Activated naive CD8-positive, alpha-beta T cell treated with anti-CD3 and anti-CD28 coated beads, Interleukin-2, amount 10 ng/mL, durations not matched to agents 7 days and 5 days (primary cell): ENCODE results near the gene ZNF785. TPM values are rescaled to one million over a fixed set of nuclear protein-coding genes. Genes with fewer than 3 reads are reported as not detected.

Experiments
- ATAC-seq: fragments of 150-1000 bp; cut with Tn5 transposase; one replicate; pipeline ENCODE4 v1.10.0; 2021; ENCODE audit warnings: low read depth, moderate library complexity
- POLR2A ChIA-PET: fragments of 350-600 bp; sonication (Branson Sonifier 250); formaldehyde crosslinking; loops from one replicate; lab custom pipeline; 2021; ENCODE audit warnings: antibody characterized with exemption; lab: Charles Lee
- DNase-seq: peaks from one replicate; pipeline ENCODE4 v3.0.0; 2021
- H3K27ac Mint-ChIP-seq: one replicate; pipeline ENCODE4 v1.8.0; 2022; ENCODE audit warnings: mild to moderate bottlenecking, mixed read lengths
- H3K27me3 Mint-ChIP-seq: one replicate; pipeline ENCODE4 v1.8.0; 2022; ENCODE audit warnings: mild to moderate bottlenecking, moderate library complexity, mixed read lengths
- H3K36me3 Mint-ChIP-seq: one replicate; pipeline ENCODE4 v1.8.0; 2021; ENCODE audit warnings: mild to moderate bottlenecking, mixed read lengths
- H3K4me1 Mint-ChIP-seq: one replicate; pipeline ENCODE4 v1.8.0; 2021; ENCODE audit warnings: mixed read lengths
- H3K4me3 Mint-ChIP-seq: one replicate; pipeline ENCODE4 v1.8.0; 2022; ENCODE audit warnings: mild to moderate bottlenecking, moderate library complexity, mixed read lengths
- H3K9me3 Mint-ChIP-seq: one replicate; pipeline ENCODE4 v1.8.0; 2021; ENCODE audit warnings: mixed read lengths
- total RNA-seq, 2 experiments: library from RNA; stranded (reverse); gene quantifications; one replicate each; pipeline ENCODE4 v1.2.3, GENCODE V29; 2021

The ZNF785 gene
- total RNA-seq, 2 experiments from 2014 or later, result 22.3 to 24.8 TPM

- peak; percentile 79 for ATAC-seq
- H3K9me3 Mint-ChIP-seq, result no peaks in the 10 kb centered on the region
- POLR2A ChIA-PET, result interaction anchor here (0.5 to 1.6 kb wide), 4 partner anchors 81 to 751 kb away, joined by 3 to 5 read pairs (median 4); partner anchors contain the start of genes DCTPP1 and ZNF747
- peaks cover 9% of the 10 kb centered on the region for H3K27me3 Mint-ChIP-seq
- H3K27ac Mint-ChIP-seq, result no peak overlapping the region
- H3K4me1 Mint-ChIP-seq, result peaks cover 11% of the 10 kb centered on the region
- DNase-seq, result peak; percentile 82
- H3K4me3 Mint-ChIP-seq, result no peak overlapping the region
- no peaks in the 10 kb centered on the region for H3K36me3 Mint-ChIP-seq
Observed at GRCh38 chr16:30615358-30616091, 30.0 kb upstream of the ZNF785 start.

GRCh38 chr16:30609926-30610839 is 24.7 kb upstream of the ZNF785 start, which contains the start of gene ZNF689:
Gene ZNF689, minus strand, starts transcription at chr16:30610389. Its CDS starts 348 bp downstream, at chr16:30610041.
- Mint-ChIP-seq H3K4me3 (peak within 1 kb of the TSS; percentile 96), H3K9me3 (no peaks in the 10 kb centered on the region), H3K27me3 (no peaks in the 10 kb centered on the region), H3K36me3 (peaks cover 16% of the 10 kb centered on the region), H3K4me1 (peaks cover 24% of the 10 kb centered on the region), H3K27ac (peak within 1 kb of the TSS; percentile 94)
- ATAC-seq (peak; percentile 89), DNase-seq (peak; percentile 92)
- POLR2A ChIA-PET, result interaction anchor here (0.5 to 4.2 kb wide), 19 partner anchors 10 to 427 kb away, joined by 3 to 22 read pairs (median 5); partner anchors contain the start of genes CORO1A, DCTPP1, FBRS and PRR14

- peak; percentile 41 for ATAC-seq
- Mint-ChIP-seq H3K4me1 (peaks cover 24% of the 10 kb centered on the region), H3K36me3 (peaks cover 20% of the 10 kb centered on the region), H3K9me3 (no peaks in the 10 kb centered on the region), H3K27me3 (no peaks in the 10 kb centered on the region), H3K4me3 (peak overlapping the region; percentile 96), H3K27ac (peak overlapping the region; percentile 94)
- DNase-seq, result peak; percentile 75
- POLR2A ChIA-PET, result interaction anchor here (0.6 to 4.2 kb wide), 19 partner anchors 11 to 532 kb away, joined by 3 to 22 read pairs (median 5); partner anchors contain the start of genes FBRS, PRR14, ZNF688 and ZNF747
Observed at GRCh38 chr16:30609002-30609925, 23.8 kb upstream of the ZNF785 start.

- Mint-ChIP-seq H3K27me3 (no peaks in the 10 kb centered on the region), H3K9me3 (no peaks in the 10 kb centered on the region), H3K4me3 (no peak overlapping the region), H3K27ac (no peak overlapping the region), H3K36me3 (peaks cover 25% of the 10 kb centered on the region), H3K4me1 (peaks cover 23% of the 10 kb centered on the region)
- POLR2A ChIA-PET, result interaction anchor here (0.7 to 2.3 kb wide), 3 partner anchors 20 to 230 kb away, joined by 3 to 8 read pairs (median 5); partner anchors contain the start of gene ZNF688
- ATAC-seq, result no peak
- DNase-seq, result no peak
Observed at GRCh38 chr16:30606004-30606403, 20.5 kb upstream of the ZNF785 start.

- ATAC-seq (no peak), DNase-seq (no peak)
- Mint-ChIP-seq H3K36me3 (peaks cover 24% of the 10 kb centered on the region), H3K27ac (no peak overlapping the region), H3K27me3 (no peaks in the 10 kb centered on the region), H3K4me1 (peaks cover 18% of the 10 kb centered on the region), H3K4me3 (no peak overlapping the region), H3K9me3 (no peaks in the 10 kb centered on the region)
- POLR2A ChIA-PET, result interaction anchor here (0.7 to 2.3 kb wide), 3 partner anchors 19 to 231 kb away, joined by 3 to 8 read pairs (median 5); partner anchors contain the start of gene ZNF688
Observed at GRCh38 chr16:30605158-30605557, 19.7 kb upstream of the ZNF785 start.

GRCh38 chr16:30604316-30604947 is 18.9 kb upstream of the ZNF785 start:
- Mint-ChIP-seq H3K9me3 (no peaks in the 10 kb centered on the region), H3K27me3 (no peaks in the 10 kb centered on the region), H3K4me3 (no peak overlapping the region), H3K4me1 (peaks cover 18% of the 10 kb centered on the region), H3K27ac (no peak overlapping the region), H3K36me3 (peaks cover 23% of the 10 kb centered on the region)
- ATAC-seq, result no peak
- DNase-seq, result no peak
- POLR2A ChIA-PET, result no interaction called here

- no peak overlapping the region for H3K4me3 Mint-ChIP-seq
- H3K9me3 Mint-ChIP-seq, result no peaks in the 10 kb centered on the region
- peaks cover 23% of the 10 kb centered on the region for H3K36me3 Mint-ChIP-seq
- POLR2A ChIA-PET, result no interaction called here
- peaks cover 14% of the 10 kb centered on the region for H3K4me1 Mint-ChIP-seq
- no peak overlapping the region for H3K27ac Mint-ChIP-seq
- H3K27me3 Mint-ChIP-seq, result no peaks in the 10 kb centered on the region
- no peak for DNase-seq
- no peak for ATAC-seq
Observed at GRCh38 chr16:30603945-30604315, 18.4 kb upstream of the ZNF785 start.

GRCh38 chr16:30602616-30603277 is 17.2 kb upstream of the ZNF785 start:
- no peaks in the 10 kb centered on the region for H3K9me3 Mint-ChIP-seq
- H3K27me3 Mint-ChIP-seq, result no peaks in the 10 kb centered on the region
- no peak for ATAC-seq
- no peak for DNase-seq
- H3K36me3 Mint-ChIP-seq, result peaks cover 22% of the 10 kb centered on the region
- H3K4me3 Mint-ChIP-seq, result no peak overlapping the region
- H3K4me1 Mint-ChIP-seq, result peaks cover 11% of the 10 kb centered on the region
- POLR2A ChIA-PET, result interaction anchor here (1.1 to 1.3 kb wide), 2 partner anchors 29 to 67 kb away, joined by 3 read pairs; no protein-coding TSS in a partner anchor
- H3K27ac Mint-ChIP-seq, result no peak overlapping the region

- H3K9me3 Mint-ChIP-seq, result no peaks in the 10 kb centered on the region
- POLR2A ChIA-PET, result interaction anchor here (1.1 to 1.3 kb wide), 2 partner anchors 30 to 66 kb away, joined by 3 read pairs; no protein-coding TSS in a partner anchor
- DNase-seq (no peak), ATAC-seq (no peak)
- H3K27ac Mint-ChIP-seq, result peak overlapping the region; percentile 32
- H3K27me3 Mint-ChIP-seq, result no peaks in the 10 kb centered on the region
- peaks cover 8% of the 10 kb centered on the region for H3K4me1 Mint-ChIP-seq
- peaks cover 18% of the 10 kb centered on the region for H3K36me3 Mint-ChIP-seq
- no peak overlapping the region for H3K4me3 Mint-ChIP-seq
Observed at GRCh38 chr16:30601966-30602365, 16.5 kb upstream of the ZNF785 start.

- no peak for ATAC-seq
- no peak for DNase-seq
- Mint-ChIP-seq H3K36me3 (peaks cover 11% of the 10 kb centered on the region), H3K27me3 (no peaks in the 10 kb centered on the region), H3K27ac (no peak overlapping the region), H3K4me1 (peaks cover 8% of the 10 kb centered on the region), H3K9me3 (no peaks in the 10 kb centered on the region), H3K4me3 (no peak overlapping the region)
- POLR2A ChIA-PET, result interaction anchor here (0.6 to 1.2 kb wide), 2 partner anchors 29 to 167 kb away, joined by 3 read pairs; partner anchors contain the start of gene ZNF688
Observed at GRCh38 chr16:30600929-30601328, 15.4 kb upstream of the ZNF785 start.

GRCh38 chr16:30600215-30600614 is 14.7 kb upstream of the ZNF785 start:
- Mint-ChIP-seq H3K27me3 (no peaks in the 10 kb centered on the region), H3K4me3 (no peak overlapping the region), H3K9me3 (no peaks in the 10 kb centered on the region), H3K4me1 (peaks cover 8% of the 10 kb centered on the region), H3K36me3 (peaks cover 9% of the 10 kb centered on the region), H3K27ac (no peak overlapping the region)
- ATAC-seq (no peak), DNase-seq (no peak)
- POLR2A ChIA-PET, result interaction anchor here (1.2 kb wide), 1 partner anchor 28 kb away, joined by 3 read pairs; the partner anchor contains the start of gene ZNF688
